HG03066 (cell line): ENCODE data around the gene CHRND.

Experiments used
- ATAC-seq: cut with Tn5 transposase; IDR thresholded peaks from one replicate; pipeline ENCODE4 v1.9.1; 2021; ENCODE audit warnings: low read depth; ENCODE audit not compliant: unreplicated experiment

CHRND gene

GRCh38 chr2:232541195-232541960 lies 15.4 kb downstream of the CHRND start:
- ATAC-seq = no peak

GRCh38 chr2:232541961-232542714 lies 16.2 kb downstream of the CHRND start:
- ATAC-seq = no peak

DNA sequence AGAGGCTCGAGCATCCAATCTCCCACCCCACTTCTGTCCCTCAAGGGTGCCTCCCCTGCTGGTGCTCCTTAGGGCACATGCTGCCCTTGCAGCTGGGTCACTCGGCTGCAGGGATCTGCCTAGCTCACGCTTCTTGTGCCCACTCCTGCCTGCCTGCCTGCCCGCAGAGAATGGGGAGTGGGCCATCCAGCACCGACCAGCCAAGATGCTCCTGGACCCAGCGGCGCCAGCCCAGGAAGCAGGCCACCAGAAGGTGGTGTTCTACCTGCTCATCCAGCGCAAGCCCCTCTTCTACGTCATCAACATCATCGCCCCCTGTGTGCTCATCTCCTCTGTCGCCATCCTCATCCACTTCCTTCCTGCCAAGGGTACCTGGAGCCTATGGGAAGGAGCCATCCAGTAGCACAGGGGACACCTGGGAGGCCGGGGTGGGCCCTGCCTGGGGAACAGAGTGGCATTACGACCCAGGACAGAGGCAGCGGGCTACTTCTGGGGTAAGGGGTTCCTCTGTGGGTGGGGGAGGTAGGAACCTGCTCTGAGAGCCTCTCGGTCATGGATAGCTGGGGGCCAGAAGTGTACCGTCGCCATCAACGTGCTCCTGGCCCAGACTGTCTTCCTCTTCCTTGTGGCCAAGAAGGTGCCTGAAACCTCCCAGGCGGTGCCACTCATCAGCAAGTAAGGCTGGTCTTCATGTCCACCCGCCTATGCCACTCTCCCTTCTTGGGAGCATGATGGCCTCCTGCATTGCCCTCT lies 16.9 kb downstream of the CHRND start:
- ATAC-seq = no peak

GRCh38 chr2:232543491-232543890 lies 17.5 kb downstream of the CHRND start:
- ATAC-seq = no peak

- no peak for ATAC-seq
These were observed 18.1 kb downstream of the CHRND start for GRCh38 chr2:232543928-232544631.

GRCh38 chr2:232544674-232545073 lies 18.7 kb downstream of the CHRND start:
- no peak for ATAC-seq

- no peak for ATAC-seq
These were observed 19.8 kb downstream of the CHRND start for GRCh38 chr2:232545511-232546375.

- no peak for ATAC-seq
These were observed 22.0 kb downstream of the CHRND start for GRCh38 chr2:232547991-232548390.

GRCh38 chr2:232549655-232550353 lies 23.8 kb downstream of the CHRND start:
- ATAC-seq = no peak

DNA sequence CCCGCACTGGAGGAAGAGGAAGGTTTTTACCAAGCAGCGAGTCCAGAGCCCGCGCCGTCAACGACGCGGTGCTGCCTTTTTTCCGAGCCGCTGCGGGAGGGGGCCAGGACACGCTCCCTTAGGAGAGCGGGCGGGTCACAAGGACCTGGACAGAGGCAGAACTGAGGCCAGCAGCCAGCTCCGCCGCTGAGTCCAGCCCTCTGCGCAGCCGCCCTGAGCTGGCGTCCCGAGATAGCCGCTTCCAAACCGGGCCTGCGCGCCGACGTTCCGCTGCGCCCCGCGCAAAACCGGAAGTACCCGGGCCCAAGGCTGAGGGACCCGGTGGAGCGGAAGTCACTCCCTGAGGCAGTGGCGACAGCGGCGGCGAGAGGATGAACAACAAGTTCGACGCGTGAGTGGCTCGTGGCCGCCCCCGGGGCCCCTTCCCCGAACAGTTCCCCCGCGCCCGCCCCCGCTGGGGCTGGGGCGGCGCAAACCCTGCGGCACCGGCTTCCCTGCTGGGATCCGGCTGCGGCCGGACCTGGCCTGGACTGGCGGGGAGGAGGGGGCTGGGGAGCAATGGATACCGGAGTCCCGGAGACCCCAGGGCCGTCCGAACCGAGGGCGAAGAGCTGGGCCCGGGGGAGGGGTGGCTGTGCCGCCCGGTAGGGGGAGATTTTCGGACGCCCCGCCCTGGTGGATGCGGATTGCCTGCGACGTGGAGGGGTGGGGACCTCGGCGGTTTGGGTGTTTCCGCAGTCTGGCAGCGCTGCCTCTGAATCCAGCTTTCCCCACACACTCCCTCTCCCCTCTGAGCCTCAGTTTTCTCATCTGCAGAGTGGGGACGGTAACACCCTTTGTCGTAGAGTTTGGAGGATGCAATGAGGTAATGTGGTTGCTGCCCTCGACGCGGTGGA lies 24.6 kb downstream of the CHRND start, which contains the start of the genes EIF4E2 and TIGD1:
Gene EIF4E2, plus strand, starts transcription at position 336 of the 896 bp plus-strand sequence. Its CDS starts 36 bp downstream, at position 372.
Gene TIGD1, minus strand, starts transcription at position 204 of the 896 bp plus-strand sequence. CDS start 675 bp downstream, outside the sequence.
- peak; percentile 91 for ATAC-seq

DNA sequence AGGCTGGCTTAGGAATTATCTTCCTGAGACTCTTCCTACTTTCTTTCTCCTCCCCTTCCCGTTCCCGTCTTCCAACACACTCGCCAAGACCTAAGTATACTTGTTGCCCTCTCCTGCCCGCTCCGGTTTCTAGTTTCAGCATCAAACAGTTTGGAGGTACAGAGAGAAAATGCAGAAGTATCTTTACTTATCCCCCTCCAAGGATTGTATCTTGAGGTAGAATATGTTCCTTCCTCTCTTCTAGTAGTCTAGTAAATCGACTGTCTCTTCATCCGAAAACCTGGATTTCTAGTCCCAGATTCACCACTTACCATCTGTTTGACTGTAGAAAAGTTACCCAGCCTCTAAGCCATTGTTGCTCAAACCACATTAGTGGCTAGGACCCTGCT lies 25.3 kb downstream of the CHRND start:
- ATAC-seq = no peak

- ATAC-seq = no peak
These were observed 25.8 kb downstream of the CHRND start for GRCh38 chr2:232551776-232552175.

GRCh38 chr2:232556426-232556825 lies 30.5 kb downstream of the CHRND start:
- no peak for ATAC-seq

DNA sequence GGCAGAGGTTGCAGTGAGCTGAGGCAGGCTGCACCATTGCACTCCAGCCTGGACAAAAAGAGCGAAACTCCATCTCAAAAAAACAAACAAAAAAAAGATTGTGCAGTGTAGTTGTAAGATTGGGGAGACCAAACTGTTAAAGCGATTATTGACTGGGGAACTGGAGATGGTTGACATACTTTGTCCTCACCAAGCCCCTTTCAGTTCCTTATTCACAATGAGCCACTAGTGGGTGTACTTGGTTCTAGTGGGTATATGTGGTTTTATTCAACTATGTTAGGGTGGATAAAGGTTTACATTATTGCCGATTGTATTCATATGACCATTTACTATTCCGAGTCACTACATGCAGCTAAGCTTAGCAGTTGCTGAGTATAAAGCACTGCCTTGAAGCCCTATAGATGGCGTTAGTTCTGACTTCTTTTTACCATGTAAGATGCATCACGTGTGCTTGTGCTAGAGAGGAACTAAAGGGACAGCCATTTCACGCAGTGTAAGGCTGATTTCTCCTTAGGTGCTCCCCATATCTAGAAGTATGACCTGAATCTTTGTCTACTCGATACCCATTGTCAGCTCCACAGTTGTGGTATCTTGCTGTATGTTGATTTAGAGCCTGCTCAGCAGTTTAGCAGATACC lies 36.7 kb downstream of the CHRND start:
- ATAC-seq = no peak

DNA sequence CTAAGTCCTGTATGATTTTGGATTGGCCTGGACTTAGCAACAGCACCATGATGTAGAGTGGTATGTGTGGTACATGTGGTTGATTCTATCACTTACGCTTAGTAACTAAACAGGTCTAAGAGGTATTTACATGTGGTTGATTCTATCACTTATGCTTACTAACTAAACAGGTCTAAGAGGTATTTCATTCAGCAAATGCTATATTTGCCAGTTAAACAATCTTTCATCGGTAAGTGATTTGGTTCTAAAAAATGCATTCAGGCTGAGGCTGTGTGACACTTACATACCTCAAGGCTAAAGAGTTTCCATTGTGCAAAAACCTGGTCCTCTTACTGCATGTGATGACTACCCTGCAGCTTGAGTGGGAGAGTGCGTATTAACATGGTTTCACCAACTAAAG lies 37.6 kb downstream of the CHRND start:
- no peak for ATAC-seq

GRCh38 chr2:232567721-232568120 lies 41.8 kb downstream of the CHRND start:
- no peak for ATAC-seq

- no peak for ATAC-seq
These were observed 42.2 kb downstream of the CHRND start for GRCh38 chr2:232568161-232568560.
